Ovary (tissue), 3 donors: ENCODE results near the gene RFX3.

Experiments used
- POLR2A ChIP-seq: fragments of 450-650 bp; IDR thresholded peaks from one replicate; pipeline ENCODE4 v1.6.1; 2017; ENCODE audit warnings: antibody characterized with exemption, mild to moderate bottlenecking, moderate library complexity
- TF ChIP-seq, protein P1 (sequence below), 3 donors: fragments of 450-650 bp in 2 of 3; fragments of 200-600 bp in 1 of 3; IDR thresholded peaks; one replicate each; pipeline versions ENCODE4 v1.5.1 to v1.8.0; 2016 to 2022; ENCODE audit warnings: antibody characterized with exemption in 3 of 3, mild to moderate bottlenecking in 1 of 3
- donor health status: DM: no; HTN: no; CAD: no.

DNA sequence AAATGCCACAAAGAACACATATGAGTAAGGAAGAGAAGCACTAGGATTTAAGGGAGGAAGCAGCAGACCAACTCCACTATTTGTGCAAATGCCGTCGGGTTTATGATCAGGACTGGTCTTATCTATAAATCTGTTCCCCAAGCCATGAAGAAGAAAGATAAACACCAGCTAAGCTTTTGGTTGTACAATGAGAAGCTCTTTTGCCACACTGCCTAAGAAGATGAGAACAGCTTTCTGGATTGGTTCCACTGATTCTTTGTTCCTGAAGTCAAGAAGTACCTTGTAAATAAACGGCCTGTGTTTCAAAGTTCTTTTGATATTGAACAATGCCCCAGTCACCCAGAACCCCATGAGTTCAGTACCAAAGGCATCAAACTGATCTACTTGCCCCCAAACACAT is 93.9 kb downstream of the RFX3 start:
- TF ChIP-seq POLR2A: no peak
- TF ChIP-seq, protein P1, sequence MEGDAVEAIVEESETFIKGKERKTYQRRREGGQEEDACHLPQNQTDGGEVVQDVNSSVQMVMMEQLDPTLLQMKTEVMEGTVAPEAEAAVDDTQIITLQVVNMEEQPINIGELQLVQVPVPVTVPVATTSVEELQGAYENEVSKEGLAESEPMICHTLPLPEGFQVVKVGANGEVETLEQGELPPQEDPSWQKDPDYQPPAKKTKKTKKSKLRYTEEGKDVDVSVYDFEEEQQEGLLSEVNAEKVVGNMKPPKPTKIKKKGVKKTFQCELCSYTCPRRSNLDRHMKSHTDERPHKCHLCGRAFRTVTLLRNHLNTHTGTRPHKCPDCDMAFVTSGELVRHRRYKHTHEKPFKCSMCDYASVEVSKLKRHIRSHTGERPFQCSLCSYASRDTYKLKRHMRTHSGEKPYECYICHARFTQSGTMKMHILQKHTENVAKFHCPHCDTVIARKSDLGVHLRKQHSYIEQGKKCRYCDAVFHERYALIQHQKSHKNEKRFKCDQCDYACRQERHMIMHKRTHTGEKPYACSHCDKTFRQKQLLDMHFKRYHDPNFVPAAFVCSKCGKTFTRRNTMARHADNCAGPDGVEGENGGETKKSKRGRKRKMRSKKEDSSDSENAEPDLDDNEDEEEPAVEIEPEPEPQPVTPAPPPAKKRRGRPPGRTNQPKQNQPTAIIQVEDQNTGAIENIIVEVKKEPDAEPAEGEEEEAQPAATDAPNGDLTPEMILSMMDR (IDR thresholded peaks at IDR 0.05): no peak
